Panc1 (cell line): ENCODE results near the gene BTG1. TPM values are rescaled to one million over a fixed set of nuclear protein-coding genes. Genes with fewer than 3 reads are reported as not detected.

Experiments used
- ATAC-seq: fragments of 200-7000 bp; cut with Tn5 transposase; 2 replicates; pipeline ENCODE4 v1.9.1; 2020; ENCODE audit warnings: mild to moderate bottlenecking, moderate library complexity
- BruUV-seq: library from RNA; stranded (reverse); fragments of 400-500 nt; replicated peaks from 2 replicates; lab custom pipeline; 2021; lab: Mats Ljungman, UMichigan
- CTCF ChIA-PET: fragments of 300-600 bp; sonication (Branson Sonifier 250); formaldehyde crosslinking; loops from one replicate; lab custom pipeline; 2022; ENCODE audit warnings: antibody characterized with exemption; lab: Charles Lee
- POLR2A ChIA-PET: fragments of 300-600 bp; sonication (Branson Sonifier 250); formaldehyde crosslinking; loops from one replicate; lab custom pipeline; 2022; ENCODE audit warnings: antibody characterized with exemption; lab: Charles Lee
- DNase-seq: peaks from one replicate; pipeline ENCODE4 v3.0.0-alpha.2; 2010; ENCODE audit warnings: low read depth, low spot score
- H3K27ac ChIP-seq: 2 replicates; pipeline ENCODE4 v1.5.1; 2011; ENCODE audit warnings: mild to moderate bottlenecking, low read length, inconsistent platforms
- H3K27me3 ChIP-seq: fragments of 200-500 bp; sonication (Bioruptor generic); 2 replicates; pipeline ENCODE4 v1.6.0; 2014; ENCODE audit warnings: low read length, inconsistent platforms; ENCODE audit not compliant: control insufficient read depth, insufficient read depth
- H3K36me3 ChIP-seq: fragments of 200-500 bp; sonication (Bioruptor generic); 2 replicates; pipeline ENCODE4 v1.5.1; 2014; ENCODE audit warnings: inconsistent platforms, mild to moderate bottlenecking, low read length, moderate library complexity; ENCODE audit not compliant: control insufficient read depth, insufficient read depth
- H3K4me1 ChIP-seq: 2 replicates; pipeline ENCODE4 v1.5.1; 2011; ENCODE audit warnings: inconsistent platforms, mild to moderate bottlenecking, low read length, moderate library complexity; ENCODE audit not compliant: control insufficient read depth, insufficient read depth
- H3K4me3 ChIP-seq, 2 experiments: 2 replicates each; pipeline ENCODE4 v1.5.1; 2011 to 2012; ENCODE audit warnings: low read depth in 2 of 2, low read length in 2 of 2, mild to moderate bottlenecking in 2 of 2, inconsistent platforms in 1 of 2, moderate library complexity in 1 of 2
- H3K9me3 ChIP-seq: fragments of 200-500 bp; sonication (Bioruptor generic); 2 replicates; pipeline ENCODE4 v1.5.1; 2014; ENCODE audit warnings: low read depth, mild to moderate bottlenecking, inconsistent platforms, low read length, moderate library complexity; ENCODE audit not compliant: control insufficient read depth, insufficient read depth
- CTCF ChIP-seq: fragments of 450-650 bp; IDR thresholded peaks from 2 replicates; pipeline ENCODE4 v1.5.1; 2017; ENCODE audit warnings: mild to moderate bottlenecking
- POLR2AphosphoS5 ChIP-seq: IDR thresholded peaks from 2 replicates; pipeline ENCODE4 v1.6.1; 2012; ENCODE audit warnings: mild to moderate bottlenecking, low read depth, low read length, moderate library complexity
- REST ChIP-seq, 2 experiments: IDR thresholded peaks; 2 replicates each; pipeline ENCODE4 v1.6.1; 2011 to 2012; ENCODE audit warnings: low read depth in 2 of 2, control low read depth in 1 of 2, low read length in 1 of 2, mild to moderate bottlenecking in 1 of 2, moderate library complexity in 1 of 2; ENCODE audit not compliant: insufficient read depth in 1 of 2
- SIN3A ChIP-seq: IDR thresholded peaks from 2 replicates; pipeline ENCODE4 v1.6.1; 2012; ENCODE audit warnings: low read depth, mild to moderate bottlenecking, low read length, moderate library complexity, borderline replicate concordance; ENCODE audit not compliant: insufficient read depth
- TCF7L2 ChIP-seq: IDR thresholded peaks from 2 replicates; pipeline ENCODE4 v1.6.1; 2011; ENCODE audit warnings: mild to moderate bottlenecking, low read depth, low read length, inconsistent platforms
- in situ Hi-C: cut with HindIII; loops from 2 replicates; pipeline ENCODE4 v1.10.0; 2016; ENCODE audit warnings: low sequenced_read_pairs, low pct_unique_long_range_greater_than_20kb
- intact Hi-C: fragments of 100-400 bp; cut with micrococcal nuclease; formaldehyde crosslinking; loops from one replicate; pipeline ENCODE4 v1.10.0; 2022; ENCODE audit not compliant: unreplicated experiment
- total RNA-seq: library from RNA; stranded (reverse); gene quantifications from one replicate; pipeline ENCODE4 v1.2.1, GENCODE V29; 2021; ENCODE audit not compliant: unreplicated experiment

BTG1 gene
- total RNA-seq, 1 experiment from 2014 or later = 50.0 TPM

DNA sequence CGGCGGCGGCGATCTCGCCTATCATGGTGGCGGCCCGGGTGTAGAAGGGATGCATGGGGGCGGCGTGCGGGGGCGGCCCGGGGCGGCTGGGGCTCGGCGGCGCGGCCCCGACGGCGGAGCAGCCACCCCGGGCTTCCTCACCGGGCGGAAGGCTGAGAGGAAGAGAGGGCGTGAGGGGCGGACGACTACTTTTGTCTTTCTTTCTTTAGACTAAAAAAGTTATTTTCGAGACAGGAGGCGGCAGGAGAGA, 240 bp downstream of the BTG1 start:
- H3K27me3 ChIP-seq = no peaks in the 10 kb centered on the region
- intact Hi-C loops = loop anchor here (5.0 to 10.0 kb wide), 3 partner anchors 141 to 507 kb away; no protein-coding TSS in a partner anchor
- H3K4me1 ChIP-seq = peaks cover 32% of the 10 kb centered on the region
- ATAC-seq (peak; percentile 2; the same call in 1 of the 2 replicates), DNase-seq (no peak)
- peak overlapping the region; percentile 85; the same call in 1 of the 2 replicates for H3K27ac ChIP-seq
- TF ChIP-seq REST (IDR thresholded peaks at IDR 0.05; ENCODE audit: insufficient read depth in 1 of 2, low read depth in 2 of 2, low read length in 1 of 2) (no peak), CTCF (no peak), SIN3A (no peak), TCF7L2 (no peak), POLR2AphosphoS5 (no peak)
- in situ Hi-C loops = no loop called here
- peak overlapping the region; percentile 78 to 86 for H3K4me3 ChIP-seq
- H3K36me3 ChIP-seq = peaks cover 21% of the 10 kb centered on the region
- ChIA-PET POLR2A (interaction anchor here (0.7 to 1.6 kb wide), 8 partner anchors 8 to 851 kb away, joined by 3 to 20 read pairs (median 4); no protein-coding TSS in a partner anchor), CTCF (interaction anchor here (0.7 to 3.2 kb wide), 4 partner anchors 9 to 764 kb away, joined by 3 to 9 read pairs (median 4); no protein-coding TSS in a partner anchor)
- H3K9me3 ChIP-seq = no peaks in the 10 kb centered on the region
- no TSS peak for BruUV-seq

DNA sequence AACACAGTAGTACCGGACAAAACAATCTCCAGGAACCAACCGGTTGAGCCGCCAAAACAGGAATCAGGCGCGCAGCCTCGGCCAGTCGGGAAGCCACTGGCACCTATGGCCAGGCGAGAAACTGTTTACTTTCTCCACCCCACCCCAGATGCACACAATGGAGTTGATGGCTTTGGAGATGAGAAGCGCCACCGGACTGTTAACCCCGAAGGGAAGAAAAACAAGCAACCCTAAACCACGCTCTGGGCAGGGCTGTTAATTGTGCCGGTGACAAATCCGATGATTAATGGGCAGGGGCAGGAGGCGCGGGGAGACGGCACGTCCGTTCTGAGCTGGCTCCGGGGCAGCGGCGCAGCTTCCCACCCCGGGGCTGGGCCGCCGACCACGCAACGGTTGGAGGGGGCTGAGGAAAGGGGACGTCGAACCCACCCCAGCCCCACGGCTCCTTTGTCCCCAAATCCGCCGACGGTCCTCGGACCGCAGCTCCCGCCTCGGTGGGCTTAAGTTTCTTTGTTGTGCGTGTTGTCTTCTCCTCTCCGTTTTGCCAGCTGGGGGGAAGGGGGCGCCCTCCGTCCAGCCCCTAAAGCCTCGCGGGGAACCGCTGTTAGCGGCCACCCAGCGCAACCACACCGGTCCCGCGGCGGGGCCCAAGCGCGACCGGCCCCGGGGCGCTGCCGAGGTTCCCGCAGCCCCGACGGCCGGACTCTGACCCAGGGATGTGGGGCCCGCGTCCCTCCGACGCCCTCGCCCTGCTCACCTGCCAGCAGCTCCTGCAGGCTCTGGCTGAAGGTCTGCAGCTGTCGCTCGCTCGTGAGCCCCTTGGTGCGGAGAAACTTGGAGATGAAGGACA, 790 bp downstream of the BTG1 start:
- H3K4me1 ChIP-seq = peaks cover 35% of the 10 kb centered on the region
- ChIA-PET POLR2A (interaction anchor here (1.0 to 1.6 kb wide), 3 partner anchors 8 to 851 kb away, joined by 3 to 20 read pairs (median 4); no protein-coding TSS in a partner anchor), CTCF (interaction anchor here (3.2 kb wide), 1 partner anchor 763 kb away, joined by 9 read pairs; no protein-coding TSS in a partner anchor)
- TF ChIP-seq POLR2AphosphoS5 = no peak
- ATAC-seq (peak; percentile 17), DNase-seq (no peak)
- in situ Hi-C loops (no loop called here), intact Hi-C loops (loop anchor here (1.0 to 10.0 kb wide), 4 partner anchors 140 to 763 kb away; no protein-coding TSS in a partner anchor)
- H3K36me3 ChIP-seq = peaks cover 21% of the 10 kb centered on the region
- H3K27me3 ChIP-seq = no peaks in the 10 kb centered on the region
- H3K4me3 ChIP-seq = peak overlapping the region; percentile 78 to 86
- no TSS peak for BruUV-seq
- peak overlapping the region; percentile 85 for H3K27ac ChIP-seq
- no peaks in the 10 kb centered on the region for H3K9me3 ChIP-seq
